HepG2 (cell line): ENCODE measurements around the gene UQCRC2. TPM values are rescaled to one million over a fixed set of nuclear protein-coding genes. Genes with fewer than 3 reads are reported as not detected.

ENCODE experiments used
- AGO2 ChIP-seq: fragments of 200-400 bp; formaldehyde crosslinking; optimal IDR thresholded peaks from 2 replicates; pipeline ENCODE3; 2017; ENCODE audit warnings: mild to moderate bottlenecking, low read depth, low read length, moderate library complexity
- DPF2 ChIP-seq: sonication (generic); formaldehyde crosslinking; IDR thresholded peaks from 2 replicates; pipeline ENCODE4 v1.4.0; 2020; ENCODE audit warnings: mild to moderate bottlenecking, low read depth, missing genetic modification reagents, borderline replicate concordance
- HIC2 ChIP-seq: sonication (generic); formaldehyde crosslinking; IDR thresholded peaks from 2 replicates; pipeline ENCODE4 v1.9.0; 2022; ENCODE audit warnings: low read depth, missing genetic modification reagents
- MLXIP ChIP-seq: sonication (generic); formaldehyde crosslinking; IDR thresholded peaks from 2 replicates; pipeline ENCODE4 v1.9.0; 2021; ENCODE audit warnings: missing genetic modification reagents, borderline replicate concordance
- PRDM15 ChIP-seq: sonication (generic); formaldehyde crosslinking; IDR thresholded peaks from 2 replicates; pipeline ENCODE4 v1.4.0; 2020; ENCODE audit warnings: missing genetic modification reagents
- RCOR2 ChIP-seq: IDR thresholded peaks from 2 replicates; pipeline ENCODE4 v1.6.1; 2016; ENCODE audit warnings: missing biosample characterization, missing genetic modification reagents
- ZFP90 ChIP-seq: sonication (generic); formaldehyde crosslinking; IDR thresholded peaks from 2 replicates; pipeline ENCODE4 v1.8.0; 2022; ENCODE audit warnings: missing genetic modification reagents, mild to moderate bottlenecking, inconsistent platforms, borderline replicate concordance
- ZNF251 ChIP-seq: sonication (generic); formaldehyde crosslinking; IDR thresholded peaks from 2 replicates; pipeline ENCODE4 v1.9.0; 2021; ENCODE audit warnings: mild to moderate bottlenecking, missing genetic modification reagents
- ZNF329 ChIP-seq: sonication (generic); formaldehyde crosslinking; IDR thresholded peaks from 2 replicates; pipeline ENCODE4 v1.9.0; 2021; ENCODE audit warnings: low read depth, mild to moderate bottlenecking, missing genetic modification reagents
- ZNF382 ChIP-seq: sonication (generic); formaldehyde crosslinking; IDR thresholded peaks from 2 replicates; pipeline ENCODE4 v1.5.0; 2020; ENCODE audit warnings: missing genetic modification reagents, mild to moderate bottlenecking, borderline replicate concordance
- ZNF563 ChIP-seq: sonication (generic); formaldehyde crosslinking; IDR thresholded peaks from 2 replicates; pipeline ENCODE4 v1.8.0; 2022; ENCODE audit warnings: mild to moderate bottlenecking, moderate library complexity, missing genetic modification reagents
- ZNF607 ChIP-seq: sonication (generic); formaldehyde crosslinking; IDR thresholded peaks from 2 replicates; pipeline ENCODE4 v1.5.1; 2020; ENCODE audit warnings: missing genetic modification reagents, mild to moderate bottlenecking, borderline replicate concordance
- ZNF772 ChIP-seq: sonication (generic); formaldehyde crosslinking; IDR thresholded peaks from 2 replicates; pipeline ENCODE4 v1.5.0; 2020; ENCODE audit warnings: mild to moderate bottlenecking, missing genetic modification reagents
- ZNF816 ChIP-seq: sonication (generic); formaldehyde crosslinking; IDR thresholded peaks from 2 replicates; pipeline ENCODE4 v1.8.0; 2022; ENCODE audit warnings: missing genetic modification reagents, mild to moderate bottlenecking, borderline replicate concordance
- polyA plus RNA-seq, 8 experiments: library from polyadenylated mRNA; depleted of rRNA in 3 of 8; stranded (reverse) in 7 of 8; unstranded in 1 of 8; fragments of >200 nt; fragmentation: Illumina TruSeq in 4 of 8; extraction: Trizol in 4 of 8; gene quantifications; 2 replicates each; pipeline versions ENCODE4 v1.2.1 to v1.2.3, GENCODE V29; 2011 to 2016; ENCODE audit warnings: low read depth in 4 of 8, missing spikeins in 1 of 8, mixed read lengths in 1 of 8; ENCODE audit not compliant: insufficient read depth in 1 of 8
- total RNA-seq, 5 experiments: library from RNA; depleted of rRNA; stranded (reverse); fragments of >200 nt; fragmentation: Illumina TruSeq; extraction: Trizol; gene quantifications; 2 replicates each; pipeline ENCODE4 v1.2.3, GENCODE V29; 2016; ENCODE audit warnings: low read depth in 1 of 5

The UQCRC2 gene
- total and polyA plus RNA-seq, 2 of the 13 experiments (the other 11 are each of a cell fraction or from before 2014, with no cell fraction given), result 442 to 536 TPM

- TF ChIP-seq ZNF772 (CRISPR knock-in tag) (peak; percentile 86), ZFP90 (CRISPR knock-in tag) (no peak), MLXIP (CRISPR knock-in tag) (no peak), ZNF563 (CRISPR knock-in tag) (peak; percentile 49; the same call in 1 of the 2 replicates), DPF2 (CRISPR knock-in tag) (no peak), PRDM15 (no peak), ZNF329 (0 out of 2 replicates have a peak, but pooled peaks have one; percentile 3), ZNF251 (0 out of 2 replicates have a peak, but pooled peaks have one; percentile 11), HIC2 (CRISPR knock-in tag) (no peak), ZNF816 (CRISPR knock-in tag) (no peak), AGO2 (no peak), RCOR2 (CRISPR knock-in tag) (no peak), ZNF607 (no peak), ZNF382 (CRISPR knock-in tag) (no peak)
Observed at GRCh38 chr16:21952040-21952792, 945 bp upstream of the UQCRC2 start (continued).
